HCT116 (cell line): ENCODE data around the gene JAK3. TPM values are rescaled to one million over a fixed set of nuclear protein-coding genes. Genes with fewer than 3 reads are reported as not detected.

Experiments
- ATAC-seq: fragments of 200-7000 bp; cut with Tn5 transposase; 2 replicates; pipeline ENCODE4 v1.9.1; 2020; ENCODE audit warnings: mild to moderate bottlenecking, moderate library complexity
- BruUV-seq: library from RNA; stranded (reverse); fragments of 400-500 nt; replicated peaks from 2 replicates; lab custom pipeline; 2021; lab: Mats Ljungman, UMichigan
- CTCF ChIA-PET: fragments of 300-600 bp; sonication (Branson Sonifier 250); formaldehyde crosslinking; loops from one replicate; lab custom pipeline; 2021; ENCODE audit warnings: antibody characterized with exemption; lab: Charles Lee
- POLR2A ChIA-PET: fragments of 300-600, 350-600 bp; sonication (Branson Sonifier 250); formaldehyde crosslinking; loops from one replicate; lab custom pipeline; 2021; ENCODE audit warnings: antibody characterized with exemption; lab: Charles Lee
- RAD21 ChIA-PET, 2 experiments: fragments of 300-600 bp; sonication (Branson Sonifier 250); formaldehyde crosslinking; loops; one replicate each; lab custom pipeline; 2023; ENCODE audit warnings: low total read pairs in 2 of 2; ENCODE audit not compliant: uncharacterized antibody in 2 of 2, unreplicated experiment in 2 of 2, low non-redundant PET in 1 of 2; lab: Charles Lee
- DNase-seq: peaks from one replicate; pipeline ENCODE4 v3.0.0-alpha.2; 2010; ENCODE audit warnings: low read depth, low spot score
- H2AFZ ChIP-seq: fragments of 200-600 bp; shearing (Covaris generic), sonication (generic); 2 replicates; pipeline ENCODE4 v1.6.1; 2017; ENCODE audit warnings: low read depth, mixed run types, mixed read lengths, antibody characterized with exemption, low read length; ENCODE audit not compliant: poor library complexity, severe bottlenecking
- H3K27ac ChIP-seq: 2 replicates; pipeline ENCODE4 v1.5.1; 2012; ENCODE audit warnings: low read depth, low read length
- H3K27me3 ChIP-seq: fragments of 200-600 bp; sonication (generic); 2 replicates; pipeline ENCODE4 v1.6.1; 2016; ENCODE audit warnings: mixed run types, low read length, mixed read lengths; ENCODE audit not compliant: insufficient read depth
- H3K36me3 ChIP-seq, 2 experiments: fragments of 200-500 bp in 1 of 2; fragments of 200-600 bp in 1 of 2; sonication (Bioruptor generic) in 1 of 2; sonication (generic) in 1 of 2; 2 replicates each; pipeline versions ENCODE4 v1.5.1 to v1.6.1; 2014 to 2016; ENCODE audit warnings: low read length in 2 of 2, inconsistent platforms in 1 of 2, mixed read lengths in 1 of 2, mixed run types in 1 of 2; ENCODE audit not compliant: insufficient read depth in 2 of 2, control insufficient read depth in 1 of 2
- H3K4me1 ChIP-seq, 2 experiments: fragments of 200-600 bp in 1 of 2; sonication (generic) in 1 of 2; 2 replicates each; pipeline versions ENCODE4 v1.5.1 to v1.6.1; 2012 to 2017; ENCODE audit warnings: low read length in 2 of 2, inconsistent platforms in 1 of 2, mild to moderate bottlenecking in 1 of 2, mixed read lengths in 1 of 2, mixed run types in 1 of 2, moderate library complexity in 1 of 2; ENCODE audit not compliant: insufficient read depth in 2 of 2, control insufficient read depth in 1 of 2
- H3K4me2 ChIP-seq: fragments of 200-600 bp; sonication (generic); 2 replicates; pipeline ENCODE4 v1.6.1; 2017; ENCODE audit warnings: mixed run types, low read length, mixed read lengths
- H3K4me3 ChIP-seq, 2 experiments: fragments of 200-600 bp in 1 of 2; sonication (generic) in 1 of 2; replicated peaks in 1 of 2; 2 replicates each; pipeline ENCODE4 v1.5.1; 2011 to 2016; ENCODE audit warnings: low read length in 2 of 2, control low read depth in 1 of 2, low read depth in 1 of 2, mild to moderate bottlenecking in 1 of 2, mixed read lengths in 1 of 2, mixed run types in 1 of 2
- H3K79me2 ChIP-seq: fragments of 200-600 bp; sonication (generic); 2 replicates; pipeline ENCODE4 v1.6.1; 2017; ENCODE audit warnings: mild to moderate bottlenecking, mixed run types, low read length, moderate library complexity, mixed read lengths; ENCODE audit not compliant: insufficient read depth
- H3K9ac ChIP-seq: fragments of 200-600 bp; sonication (generic); 2 replicates; pipeline ENCODE4 v1.6.1; 2016; ENCODE audit warnings: low read length, mixed read lengths
- H3K9me2 ChIP-seq: fragments of 200-600 bp; sonication (generic), shearing (Covaris generic); 2 replicates; pipeline ENCODE4 v1.6.1; 2017; ENCODE audit warnings: mixed run types, mild to moderate bottlenecking, moderate library complexity; ENCODE audit not compliant: insufficient read depth
- H3K9me3 ChIP-seq, 2 experiments: fragments of 200-500 bp in 1 of 2; fragments of 200-600 bp in 1 of 2; sonication (Bioruptor generic) in 1 of 2; sonication (generic) in 1 of 2; 2 replicates each; pipeline ENCODE4 v1.6.1; 2014 to 2017; ENCODE audit warnings: low read length in 2 of 2, mixed read lengths in 2 of 2, inconsistent platforms in 1 of 2, low read depth in 1 of 2, mild to moderate bottlenecking in 1 of 2, mixed run types in 1 of 2, moderate library complexity in 1 of 2; ENCODE audit not compliant: control insufficient read depth in 1 of 2, insufficient read depth in 1 of 2
- H4K20me1 ChIP-seq: fragments of 200-600 bp; sonication (generic), shearing (Covaris generic); 2 replicates; pipeline ENCODE4 v1.6.1; 2017; ENCODE audit warnings: mixed run types, mild to moderate bottlenecking, moderate library complexity; ENCODE audit not compliant: insufficient read depth
- CTCF ChIP-seq, 3 experiments: fragments of 200-600 bp in 1 of 3; sonication (generic) in 1 of 3; IDR thresholded peaks in 2 of 3; conservative IDR thresholded peaks in 1 of 3; 2 replicates each; pipeline ENCODE4 v1.5.1; 2012 to 2017; ENCODE audit warnings: low read depth in 2 of 3, low read length in 2 of 3, antibody characterized with exemption in 1 of 3, borderline replicate concordance in 1 of 3, control low read depth in 1 of 3, mild to moderate bottlenecking in 1 of 3, mixed read lengths in 1 of 3, mixed run types in 1 of 3, moderate library complexity in 1 of 3; ENCODE audit not compliant: insufficient read depth in 1 of 3
- EZH2phosphoT487 ChIP-seq: fragments of 200-600 bp; IDR thresholded peaks from 2 replicates; pipeline ENCODE4 v1.6.1; 2018; ENCODE audit warnings: antibody characterized with exemption, borderline replicate concordance
- JUND ChIP-seq: IDR thresholded peaks from 2 replicates; pipeline ENCODE4 v1.6.1; 2012
- POLR2A ChIP-seq: IDR thresholded peaks from 2 replicates; pipeline ENCODE4 v1.7.0; 2011; ENCODE audit warnings: borderline replicate concordance; ENCODE audit not compliant: insufficient read depth, insufficient read length; ENCODE audit errors: extremely low read depth
- POLR2AphosphoS5 ChIP-seq: IDR thresholded peaks from 2 replicates; pipeline ENCODE4 v1.6.1; 2011; ENCODE audit warnings: mild to moderate bottlenecking, low read depth, low read length, moderate library complexity
- REST ChIP-seq: IDR thresholded peaks from 2 replicates; pipeline ENCODE4 v1.6.1; 2012; ENCODE audit warnings: low read depth
- SIN3A ChIP-seq: IDR thresholded peaks from 2 replicates; pipeline ENCODE4 v1.6.1; 2012; ENCODE audit warnings: low read depth
- SRF ChIP-seq: IDR thresholded peaks from 2 replicates; pipeline ENCODE4 v1.6.1; 2012; ENCODE audit warnings: low read depth
- TCF7L2 ChIP-seq: IDR thresholded peaks from 2 replicates; pipeline ENCODE4 v1.7.0; 2011; ENCODE audit warnings: borderline replicate concordance, inconsistent platforms; ENCODE audit not compliant: insufficient read depth, insufficient read length; ENCODE audit errors: extremely low read depth
- ZBTB33 ChIP-seq: IDR thresholded peaks from 2 replicates; pipeline ENCODE4 v1.6.1; 2011; ENCODE audit warnings: mild to moderate bottlenecking, low read length, moderate library complexity; ENCODE audit not compliant: insufficient replicate concordance; ENCODE audit errors: extremely low read depth
- ZFX ChIP-seq: fragments of 450-650 bp; IDR thresholded peaks from 2 replicates; pipeline ENCODE4 v1.6.1; 2017
- ZNF274 ChIP-seq: fragments of 200-500 bp; sonication (Bioruptor generic); IDR thresholded peaks from 2 replicates; pipeline ENCODE4 v1.6.1; 2014; ENCODE audit warnings: mild to moderate bottlenecking, low read depth, low read length, inconsistent platforms
- intact Hi-C: fragments of 100-400 bp; cut with micrococcal nuclease; formaldehyde crosslinking; loops from 2 replicates; pipeline ENCODE4 v1.10.0; 2022
- total RNA-seq: library from RNA; stranded (reverse); gene quantifications from one replicate; pipeline ENCODE4 v1.2.1, GENCODE V29; 2021; ENCODE audit not compliant: unreplicated experiment

The JAK3 gene
- total RNA-seq, 1 experiment from 2014 or later, result 5.7 TPM

- TF ChIP-seq TCF7L2 (no peak), CTCF (IDR thresholded peaks at IDR 0.05 in 2 of 3, conservative IDR thresholded peaks at IDR 0.05 in 1 of 3; ENCODE audit: borderline replicate concordance in 1 of 3, insufficient read depth in 1 of 3, low read depth in 2 of 3, low read length in 2 of 3) (no peak), SIN3A (no peak), ZBTB33 (no peak), ZNF274 (no peak)
These were observed 11.3 kb downstream of the JAK3 start (continued) for GRCh38 chr19:17836530-17836929.

- no peak overlapping the region for H2AFZ ChIP-seq
- TF ChIP-seq SIN3A (no peak), POLR2AphosphoS5 (no peak), TCF7L2 (no peak), ZNF274 (no peak), POLR2A (no peak), JUND (no peak), ZFX (no peak), EZH2phosphoT487 (no peak), REST (no peak), ZBTB33 (no peak), SRF (no peak)
- TF ChIP-seq, all 23 proteins: peak for 0
- H3K4me3 ChIP-seq, result no peak overlapping the region
- no peak for ATAC-seq
- intact Hi-C loops, result no loop called here
- no peaks in the 10 kb centered on the region for H3K9me2 ChIP-seq
- no peak for DNase-seq
- peaks cover 8 to 25% of the 10 kb centered on the region in 2 experiments for H3K4me1 ChIP-seq
- ChIA-PET RAD21 (no interaction called here), POLR2A (no interaction called here), CTCF (no interaction called here)
- H3K4me2 ChIP-seq, result no peak overlapping the region
- no peak overlapping the region for H3K9ac ChIP-seq
- H3K36me3 ChIP-seq, result no peaks in the 10 kb centered on the region
- no peaks in the 10 kb centered on the region for H4K20me1 ChIP-seq
- no TSS peak for BruUV-seq
- H3K27ac ChIP-seq, result no peak overlapping the region
- H3K9me3 ChIP-seq, result no peaks in the 10 kb centered on the region
- H3K79me2 ChIP-seq, result no peaks in the 10 kb centered on the region
- H3K27me3 ChIP-seq, result no peaks in the 10 kb centered on the region
These were observed 12.4 kb downstream of the JAK3 start for GRCh38 chr19:17835182-17836006.
